Liver (tissue), 9 donors: ENCODE measurements around the gene TMPRSS13. TPM values are rescaled to one million over a fixed set of nuclear protein-coding genes. Genes with fewer than 3 reads are reported as not detected.

Experiments
- DNase-seq: peaks from one replicate; pipeline ENCODE4 v3.0.0-alpha.2; 2017; ENCODE audit warnings: low spot score
- H3K27ac ChIP-seq, 2 donors: one replicate each; pipeline ENCODE4 v1.7.0; 2013; ENCODE audit warnings: inconsistent platforms in 2 of 2, low read length in 2 of 2, control low read depth in 1 of 2, low read depth in 1 of 2, mild to moderate bottlenecking in 1 of 2
- H3K27me3 ChIP-seq, 4 donors: one replicate each; pipeline versions ENCODE4 v1.6.1 to v1.7.0; 2013; ENCODE audit warnings: low read length in 3 of 4, inconsistent platforms in 1 of 4, mild to moderate bottlenecking in 1 of 4, moderate library complexity in 1 of 4; ENCODE audit not compliant: control insufficient read depth in 4 of 4, insufficient read depth in 4 of 4
- H3K36me3 ChIP-seq, 4 donors: one replicate each; pipeline versions ENCODE4 v1.6.1 to v1.7.0; 2013; ENCODE audit warnings: low read length in 3 of 4, mild to moderate bottlenecking in 3 of 4, low read depth in 1 of 4, moderate library complexity in 1 of 4; ENCODE audit not compliant: control insufficient read depth in 4 of 4, insufficient read depth in 3 of 4
- H3K4me1 ChIP-seq, 4 donors: one replicate each; pipeline versions ENCODE4 v1.6.1 to v1.7.0; 2013; ENCODE audit warnings: low read length in 3 of 4, mild to moderate bottlenecking in 3 of 4, moderate library complexity in 1 of 4; ENCODE audit not compliant: control insufficient read depth in 4 of 4, insufficient read depth in 4 of 4
- H3K4me3 ChIP-seq, 3 donors: one replicate each; pipeline versions ENCODE4 v1.6.1 to v1.7.0; 2013; ENCODE audit warnings: low read length in 3 of 3, control low read depth in 1 of 3, low read depth in 1 of 3, mild to moderate bottlenecking in 1 of 3
- H3K9ac ChIP-seq, 2 donors: one replicate each; pipeline ENCODE4 v1.7.0; 2013; ENCODE audit warnings: low read length in 2 of 2, mild to moderate bottlenecking in 2 of 2, moderate library complexity in 2 of 2, control low read depth in 1 of 2, low read depth in 1 of 2
- H3K9me3 ChIP-seq, 4 donors: one replicate each; pipeline versions ENCODE4 v1.6.1 to v1.7.0; 2013; ENCODE audit warnings: low read length in 3 of 4; ENCODE audit not compliant: control insufficient read depth in 4 of 4
- ATF3 ChIP-seq: IDR thresholded peaks from 2 replicates; pipeline ENCODE4 v1.6.1; 2016; ENCODE audit warnings: antibody characterized with exemption
- CTCF ChIP-seq: fragments of 150-350 bp; IDR thresholded peaks from 2 replicates; pipeline ENCODE4 v1.5.1; 2017; ENCODE audit warnings: improper control_type of control experiment, low read depth, low read length; ENCODE audit not compliant: missing input control
- FOXA1 ChIP-seq: IDR thresholded peaks from 2 replicates; pipeline ENCODE4 v1.6.1; 2016; ENCODE audit warnings: antibody characterized with exemption
- FOXA2 ChIP-seq: IDR thresholded peaks from 2 replicates; pipeline ENCODE4 v1.6.1; 2016; ENCODE audit warnings: antibody characterized with exemption
- GABPA ChIP-seq, 2 donors: IDR thresholded peaks in 1 of 2; conservative IDR thresholded peaks in 1 of 2; 2 replicates each; pipeline ENCODE4 v1.6.1; 2016; ENCODE audit warnings: antibody characterized with exemption in 2 of 2, mild to moderate bottlenecking in 1 of 2, moderate library complexity in 1 of 2
- HNF4A ChIP-seq, 2 donors: conservative IDR thresholded peaks; 2 replicates each; pipeline ENCODE4 v1.6.1; 2016; ENCODE audit warnings: antibody characterized with exemption in 2 of 2, mild to moderate bottlenecking in 2 of 2
- HNF4G ChIP-seq: IDR thresholded peaks from 2 replicates; pipeline ENCODE4 v1.6.1; 2016; ENCODE audit warnings: antibody characterized with exemption
- JUND ChIP-seq, 2 donors: IDR thresholded peaks; 2 replicates each; pipeline ENCODE4 v1.6.1; 2016; ENCODE audit warnings: antibody characterized with exemption in 2 of 2
- MAX ChIP-seq: IDR thresholded peaks from 2 replicates; pipeline ENCODE4 v1.6.1; 2016; ENCODE audit warnings: antibody characterized with exemption
- NR2F2 ChIP-seq: IDR thresholded peaks from 2 replicates; pipeline ENCODE4 v1.6.1; 2016; ENCODE audit warnings: antibody characterized with exemption
- RXRA ChIP-seq, 2 donors: IDR thresholded peaks; 2 replicates each; pipeline ENCODE4 v1.6.1; 2017 to 2018; ENCODE audit warnings: antibody characterized with exemption in 2 of 2, mild to moderate bottlenecking in 1 of 2
- SP1 ChIP-seq: IDR thresholded peaks from 2 replicates; pipeline ENCODE4 v1.6.1; 2018; ENCODE audit warnings: antibody characterized with exemption, mild to moderate bottlenecking
- TAF1 ChIP-seq: conservative IDR thresholded peaks from 2 replicates; pipeline ENCODE4 v1.6.1; 2016; ENCODE audit warnings: antibody characterized with exemption, mild to moderate bottlenecking
- ZBTB33 ChIP-seq: IDR thresholded peaks from 2 replicates; pipeline ENCODE4 v1.6.1; 2016; ENCODE audit warnings: antibody characterized with exemption
- WGBS: extraction: QIAGEN DNeasy Blood & Tissue Kit; methylation state at CpG from one replicate; pipeline ENCODE4 v1.1.7; 2013; 5-methylcytosine and 5-hydroxymethylcytosine counted together
- polyA plus RNA-seq, 2 donors: library from polyadenylated mRNA; stranded (reverse) in 1 of 2; unstranded in 1 of 2; fragments of 200-250 nt in 1 of 2; fragments of >200 nt in 1 of 2; fragmentation: Nextera tagmentation in 1 of 2; extraction: Ambion mirVana in 1 of 2; gene quantifications; one replicate each; pipeline versions ENCODE4 v1.2.1 to v1.2.3, GENCODE V29; 2013 to 2015
- total RNA-seq, 2 donors: library from RNA; depleted of rRNA; stranded (reverse); fragments of >200 nt; gene quantifications; one replicate each; pipeline ENCODE4 v1.2.3, GENCODE V29; 2014
- donor health status: healthy.
- donor health status: healthy.
- donor health status: healthy.
- donor health status: healthy.
- donor health status: healthy.

TMPRSS13 gene
- total and polyA plus RNA-seq, 4 donors = 0.11 to 0.93 (median 0.24) TPM

- 81% methylated on average over 11 of the region's 11 CpGs for WGBS
- no peak for TF ChIP-seq ATF3
- TF ChIP-seq HNF4G = no peak
- no peak for TF ChIP-seq JUND (IDR thresholded peaks at IDR 0.05)
- no peak for TF ChIP-seq RXRA (IDR thresholded peaks at IDR 0.05)
- TF ChIP-seq FOXA2 = no peak
- no peak for TF ChIP-seq HNF4A (conservative IDR thresholded peaks at IDR 0.05)
- TF ChIP-seq FOXA1 = no peak
- no peak for TF ChIP-seq SP1
- Histone ChIP-seq H3K9ac (no peak overlapping the region), H3K9me3 (no peaks in the 10 kb centered on the region), H3K36me3 (no peaks in the 10 kb centered on the region), H3K27me3 (peaks cover 0 to 2% (median 0%) of the 10 kb centered on the region in 4 donors), H3K4me3 (no peak overlapping the region), H3K27ac (no peak overlapping the region), H3K4me1 (no peaks in the 10 kb centered on the region)
- no peak for DNase-seq
Measured at GRCh38 chr11:117924631-117925170, 4.5 kb downstream of the TMPRSS13 start.

DNA sequence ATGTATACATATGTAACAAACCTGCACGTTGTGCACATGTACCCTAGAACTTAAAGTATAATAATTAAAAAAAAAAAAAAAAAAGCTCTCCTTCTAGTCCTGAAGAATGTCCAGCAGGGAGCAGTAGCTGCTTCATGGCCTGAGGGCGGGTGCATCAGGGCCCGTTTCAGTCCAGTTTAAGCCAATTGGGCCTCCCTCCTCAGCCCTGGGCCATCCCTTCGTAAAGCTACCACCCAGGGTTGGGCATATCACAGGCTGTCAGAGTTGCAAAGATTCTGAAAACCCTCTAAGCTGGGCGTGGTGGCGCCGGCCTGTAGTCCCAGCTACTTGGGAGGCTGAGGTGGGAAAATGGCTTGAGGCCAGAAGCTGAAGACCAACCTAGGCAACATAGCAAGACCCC lies 5.4 kb downstream of the TMPRSS13 start:
- Histone ChIP-seq H3K4me3 (no peak overlapping the region), H3K4me1 (no peaks in the 10 kb centered on the region), H3K9ac (no peak overlapping the region), H3K27me3 (peaks cover 0 to 2% (median 0%) of the 10 kb centered on the region in 4 donors), H3K9me3 (no peaks in the 10 kb centered on the region), H3K27ac (no peak overlapping the region), H3K36me3 (no peaks in the 10 kb centered on the region)
- DNase-seq = no peak
- 89% methylated on average over 6 of the region's 7 CpGs for WGBS
- no peak for TF ChIP-seq FOXA1
- no peak for TF ChIP-seq CTCF
- TF ChIP-seq ATF3 = no peak
- no peak for TF ChIP-seq HNF4A (conservative IDR thresholded peaks at IDR 0.05)
- TF ChIP-seq RXRA (IDR thresholded peaks at IDR 0.05) = no peak
- no peak for TF ChIP-seq TAF1

DNA sequence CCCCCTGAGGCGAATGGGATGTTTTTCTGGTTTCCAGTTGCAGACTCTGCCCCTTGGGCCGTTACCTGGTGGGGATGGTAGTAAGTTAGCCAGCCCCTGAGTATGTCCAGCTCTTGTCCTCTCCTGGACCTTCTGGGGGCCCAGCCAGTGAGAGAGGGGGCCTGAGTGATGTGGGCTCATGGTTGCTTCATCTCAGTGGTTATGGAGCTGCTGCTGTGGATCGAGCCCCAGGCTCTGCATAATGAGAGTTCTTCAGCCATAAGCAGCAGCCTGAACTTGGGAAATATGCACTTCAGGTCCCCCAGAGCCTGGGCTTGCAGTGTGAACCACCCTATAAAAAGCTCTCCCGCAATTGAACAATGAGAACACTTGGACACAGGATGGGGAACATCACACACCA lies 5.9 kb downstream of the TMPRSS13 start:
- Histone ChIP-seq H3K9me3 (no peaks in the 10 kb centered on the region), H3K27ac (no peak overlapping the region), H3K4me3 (no peak overlapping the region), H3K9ac (no peak overlapping the region), H3K27me3 (peaks cover 0 to 2% (median 0%) of the 10 kb centered on the region in 4 donors), H3K36me3 (no peaks in the 10 kb centered on the region), H3K4me1 (no peaks in the 10 kb centered on the region)
- WGBS = 93% methylated on average over 4 of the region's 4 CpGs
- no peak for DNase-seq
- TF ChIP-seq SP1 = no peak

DNA sequence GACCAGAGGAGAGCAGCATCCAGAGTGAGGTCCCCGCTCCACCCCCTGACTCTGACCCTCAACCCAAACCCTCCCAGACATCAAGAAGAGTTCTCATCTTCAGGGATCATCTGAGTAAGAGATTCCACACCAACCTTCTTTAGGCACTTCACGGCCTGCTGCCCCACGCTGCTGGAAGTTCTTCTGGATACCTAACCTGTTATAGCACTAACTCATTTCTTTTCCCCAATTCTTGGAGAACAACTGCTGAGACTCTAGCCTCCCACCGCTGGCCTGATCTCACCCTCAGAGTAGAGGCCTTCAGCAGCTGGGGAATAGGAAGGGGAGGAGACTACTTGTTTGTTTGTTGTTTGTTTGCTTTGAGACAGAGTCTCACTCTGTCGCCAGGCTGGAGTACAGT lies 7.3 kb downstream of the TMPRSS13 start:
- Histone ChIP-seq H3K4me3 (no peak overlapping the region), H3K9ac (no peak overlapping the region), H3K36me3 (no peaks in the 10 kb centered on the region), H3K27ac (no peak overlapping the region), H3K27me3 (peaks cover 0 to 2% (median 0%) of the 10 kb centered on the region in 4 donors), H3K9me3 (no peaks in the 10 kb centered on the region), H3K4me1 (no peaks in the 10 kb centered on the region)
- 96% methylated on average over 5 of the region's 5 CpGs for WGBS
- no peak for DNase-seq
- TF ChIP-seq GABPA (IDR thresholded peaks at IDR 0.05 in 1 of 2, conservative IDR thresholded peaks at IDR 0.05 in 1 of 2) = no peak
- TF ChIP-seq RXRA (IDR thresholded peaks at IDR 0.05) = no peak
- TF ChIP-seq MAX = no peak
- no peak for TF ChIP-seq ZBTB33
- TF ChIP-seq NR2F2 = no peak
- TF ChIP-seq SP1 = no peak
- no peak for TF ChIP-seq JUND (IDR thresholded peaks at IDR 0.05)
- no peak for TF ChIP-seq CTCF
- no peak for TF ChIP-seq FOXA1
- TF ChIP-seq HNF4G = no peak
